Cardiac fibroblast (primary cell): ENCODE data around the gene RAB10.
A peak's percentile ranks its signal among the peaks of the same experiment; 100 is the strongest.

Experiments
- DNase-seq, 2 donors: peaks; one replicate each; pipeline versions ENCODE4 v3.0.0 to v3.0.0-alpha.2; 2010; ENCODE audit warnings: low read depth in 2 of 2
- H3K4me3 ChIP-seq, 2 donors: replicated peaks in 1 of 2; 1 replicate in 1 of 2; 2 replicates in 1 of 2; pipeline ENCODE4 v1.5.1; 2011; ENCODE audit warnings: low read depth in 2 of 2, low read length in 2 of 2, mild to moderate bottlenecking in 2 of 2, moderate library complexity in 1 of 2
- CTCF ChIP-seq: IDR thresholded peaks from one replicate; pipeline ENCODE4 v1.5.1; 2011; ENCODE audit warnings: low read depth, mild to moderate bottlenecking, low read length, inconsistent platforms

The RAB10 gene

DNA sequence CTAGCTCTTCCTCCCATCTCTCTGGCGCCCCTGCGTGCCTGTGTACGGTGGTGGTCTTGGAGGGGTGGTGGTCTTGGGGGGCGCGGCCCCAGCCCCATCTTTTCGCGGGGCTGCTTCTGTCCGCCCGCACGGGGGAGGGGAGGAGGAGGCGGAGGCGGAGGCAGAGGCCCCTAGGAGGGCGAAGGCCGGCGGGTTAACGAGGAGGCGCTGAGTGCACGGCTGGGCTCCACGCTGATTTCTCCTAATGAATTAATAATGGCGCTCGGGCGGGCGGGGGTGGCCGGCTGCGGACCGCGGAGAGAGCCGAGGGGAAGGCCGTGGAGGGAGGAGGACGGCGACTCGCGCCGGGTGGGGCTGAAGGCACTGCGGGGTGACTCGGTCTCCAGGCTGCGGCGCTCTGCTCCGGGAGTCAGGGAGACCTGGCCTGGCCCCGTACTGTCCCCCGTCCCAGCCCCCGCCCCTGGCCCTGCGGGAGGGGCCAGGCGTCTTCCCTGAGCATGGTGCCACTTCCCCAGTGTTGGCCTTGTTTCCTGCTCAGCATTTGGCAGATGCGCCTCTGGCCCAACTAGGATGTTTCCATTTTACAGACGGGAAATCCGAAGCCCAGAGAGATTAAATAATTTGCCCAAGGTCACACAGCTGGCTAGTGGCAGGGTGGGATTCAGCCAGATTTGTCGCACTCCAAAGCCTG is 145.0 kb downstream of the RAB10 start:
- DNase-seq: peak; percentile 19 to 26
- peak overlapping the region; percentile 38 to 59 for H3K4me3 ChIP-seq
- no peak for TF ChIP-seq CTCF

GRCh38 chr2:26179446-26179913 is 145.6 kb downstream of the RAB10 start:
- peak overlapping the region in 1 of 2 donors; percentile 59 for H3K4me3 ChIP-seq
- TF ChIP-seq CTCF: no peak
- DNase-seq: no peak

DNA sequence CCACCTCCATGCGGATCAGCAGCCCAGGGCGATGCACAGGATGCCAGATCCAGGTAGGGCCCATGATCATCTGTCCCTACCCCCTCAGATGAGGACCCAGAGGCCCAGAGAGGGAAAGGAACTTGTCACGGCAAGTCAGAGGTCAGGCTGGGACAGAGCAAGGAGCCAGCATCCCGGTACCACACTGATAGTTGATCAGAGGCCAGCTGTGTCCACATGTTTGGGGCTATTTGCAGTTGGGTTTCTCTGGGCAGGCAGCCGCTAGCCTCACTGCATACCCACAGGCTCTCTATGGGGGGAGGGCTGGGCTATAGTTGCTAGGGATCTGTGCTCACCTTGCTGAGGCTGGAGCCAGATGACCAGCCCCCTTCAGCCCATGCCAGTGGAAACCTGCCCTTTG is 148.6 kb downstream of the RAB10 start:
- no peak for DNase-seq
- TF ChIP-seq CTCF: no peak
- H3K4me3 ChIP-seq: no peak overlapping the region

- no peak for TF ChIP-seq CTCF
- no peak for DNase-seq
- no peak overlapping the region for H3K4me3 ChIP-seq
These were observed 149.2 kb downstream of the RAB10 start for GRCh38 chr2:26182887-26183630.

- DNase-seq: no peak
- H3K4me3 ChIP-seq: peak overlapping the region; percentile 32 to 53
- no peak for TF ChIP-seq CTCF
These were observed 150.2 kb downstream of the RAB10 start for GRCh38 chr2:26184121-26184520.

- TF ChIP-seq CTCF: peak; percentile 32
- H3K4me3 ChIP-seq: peak overlapping the region; percentile 57 to 60
- DNase-seq: peak; percentile 82 to 88
These were observed 150.8 kb downstream of the RAB10 start for GRCh38 chr2:26184555-26185303.
